Endothelial cell (in vitro differentiated cells): ENCODE data around the gene ZDHHC17. TPM values are rescaled to one million over a fixed set of nuclear protein-coding genes. Genes with fewer than 3 reads are reported as not detected.

ENCODE experiments used
- DNase-seq: peaks from one replicate; pipeline ENCODE4 v3.0.0; 2021; ENCODE audit warnings: low spot score
- H3K27ac Mint-ChIP-seq: one replicate; pipeline ENCODE4 v1.8.0; 2021; ENCODE audit warnings: mixed read lengths, inconsistent platforms; ENCODE audit not compliant: unreplicated experiment
- H3K27me3 Mint-ChIP-seq: one replicate; pipeline ENCODE4 v1.8.0; 2021; ENCODE audit warnings: mild to moderate bottlenecking, moderate library complexity, mixed read lengths, inconsistent platforms; ENCODE audit not compliant: unreplicated experiment
- H3K36me3 Mint-ChIP-seq: one replicate; pipeline ENCODE4 v1.8.0; 2021; ENCODE audit warnings: mild to moderate bottlenecking, low read depth, mixed read lengths, inconsistent platforms; ENCODE audit not compliant: unreplicated experiment
- H3K4me1 Mint-ChIP-seq: one replicate; pipeline ENCODE4 v1.8.0; 2021; ENCODE audit warnings: mild to moderate bottlenecking, mixed read lengths, inconsistent platforms; ENCODE audit not compliant: unreplicated experiment
- H3K4me3 Mint-ChIP-seq: one replicate; pipeline ENCODE4 v1.8.0; 2021; ENCODE audit warnings: mild to moderate bottlenecking, mixed read lengths, inconsistent platforms; ENCODE audit not compliant: unreplicated experiment
- H3K9me3 Mint-ChIP-seq: one replicate; pipeline ENCODE4 v1.8.0; 2021; ENCODE audit warnings: mixed read lengths, inconsistent platforms; ENCODE audit not compliant: unreplicated experiment
- total RNA-seq: library from RNA; stranded (reverse); fragmentation: NEBNext Ultra II Directional; extraction: Animal tissue kit (Norgen Biotek cat#: 25700); gene quantifications from one replicate; pipeline ENCODE4 v1.2.1, GENCODE V29; 2021; ENCODE audit not compliant: unreplicated experiment
- TF ChIP-seq, protein P1 (sequence below): fragments of 200-600 bp; sonication (generic); IDR thresholded peaks from one replicate; pipeline ENCODE4 v1.5.0; 2021; ENCODE audit warnings: antibody characterized with exemption; ENCODE audit not compliant: unreplicated experiment

Gene ZDHHC17
- total RNA-seq, 1 donor from 2014 or later = 52.0 TPM

GRCh38 chr12:76810671-76811419, 46.9 kb downstream of the ZDHHC17 start:
- Mint-ChIP-seq H3K27me3 (no peaks in the 10 kb centered on the region), H3K27ac (no peak overlapping the region), H3K4me3 (no peak overlapping the region), H3K9me3 (no peaks in the 10 kb centered on the region), H3K4me1 (no peaks in the 10 kb centered on the region), H3K36me3 (peaks cover 3% of the 10 kb centered on the region)
- TF ChIP-seq, protein P1, sequence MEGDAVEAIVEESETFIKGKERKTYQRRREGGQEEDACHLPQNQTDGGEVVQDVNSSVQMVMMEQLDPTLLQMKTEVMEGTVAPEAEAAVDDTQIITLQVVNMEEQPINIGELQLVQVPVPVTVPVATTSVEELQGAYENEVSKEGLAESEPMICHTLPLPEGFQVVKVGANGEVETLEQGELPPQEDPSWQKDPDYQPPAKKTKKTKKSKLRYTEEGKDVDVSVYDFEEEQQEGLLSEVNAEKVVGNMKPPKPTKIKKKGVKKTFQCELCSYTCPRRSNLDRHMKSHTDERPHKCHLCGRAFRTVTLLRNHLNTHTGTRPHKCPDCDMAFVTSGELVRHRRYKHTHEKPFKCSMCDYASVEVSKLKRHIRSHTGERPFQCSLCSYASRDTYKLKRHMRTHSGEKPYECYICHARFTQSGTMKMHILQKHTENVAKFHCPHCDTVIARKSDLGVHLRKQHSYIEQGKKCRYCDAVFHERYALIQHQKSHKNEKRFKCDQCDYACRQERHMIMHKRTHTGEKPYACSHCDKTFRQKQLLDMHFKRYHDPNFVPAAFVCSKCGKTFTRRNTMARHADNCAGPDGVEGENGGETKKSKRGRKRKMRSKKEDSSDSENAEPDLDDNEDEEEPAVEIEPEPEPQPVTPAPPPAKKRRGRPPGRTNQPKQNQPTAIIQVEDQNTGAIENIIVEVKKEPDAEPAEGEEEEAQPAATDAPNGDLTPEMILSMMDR = no peak
- DNase-seq = no peak

GRCh38 chr12:76811976-76812375, 48.1 kb downstream of the ZDHHC17 start:
- peaks cover 3% of the 10 kb centered on the region for H3K36me3 Mint-ChIP-seq
- no peak for DNase-seq
- H3K4me3 Mint-ChIP-seq = no peak overlapping the region
- H3K4me1 Mint-ChIP-seq = no peaks in the 10 kb centered on the region
- TF ChIP-seq, protein P1 = no peak
- H3K27me3 Mint-ChIP-seq = no peaks in the 10 kb centered on the region
- H3K9me3 Mint-ChIP-seq = no peaks in the 10 kb centered on the region
- no peak overlapping the region for H3K27ac Mint-ChIP-seq

- TF ChIP-seq, protein P1 = no peak
- H3K4me1 Mint-ChIP-seq = no peaks in the 10 kb centered on the region
- DNase-seq = no peak
- no peaks in the 10 kb centered on the region for H3K27me3 Mint-ChIP-seq
- no peak overlapping the region for H3K27ac Mint-ChIP-seq
- H3K9me3 Mint-ChIP-seq = no peaks in the 10 kb centered on the region
- H3K36me3 Mint-ChIP-seq = peaks cover 3% of the 10 kb centered on the region
- H3K4me3 Mint-ChIP-seq = no peak overlapping the region
Observed at GRCh38 chr12:76813265-76813664, 49.4 kb downstream of the ZDHHC17 start.

GRCh38 chr12:76813972-76814371, 50.1 kb downstream of the ZDHHC17 start:
- Mint-ChIP-seq H3K4me3 (no peak overlapping the region), H3K4me1 (no peaks in the 10 kb centered on the region), H3K36me3 (peaks cover 3% of the 10 kb centered on the region), H3K27me3 (no peaks in the 10 kb centered on the region), H3K27ac (no peak overlapping the region), H3K9me3 (no peaks in the 10 kb centered on the region)
- no peak for DNase-seq
- TF ChIP-seq, protein P1 = no peak

GRCh38 chr12:76820888-76821482, 57.1 kb downstream of the ZDHHC17 start:
- Mint-ChIP-seq H3K27ac (no peak overlapping the region), H3K27me3 (no peaks in the 10 kb centered on the region), H3K4me3 (no peak overlapping the region), H3K36me3 (no peaks in the 10 kb centered on the region), H3K4me1 (no peaks in the 10 kb centered on the region), H3K9me3 (no peaks in the 10 kb centered on the region)
- TF ChIP-seq, protein P1 = peak; percentile 47
- peak; percentile 39 for DNase-seq
